DND-41 (cell line): ENCODE data around the gene PRIMA1.

ENCODE experiments used
- ATAC-seq: fragments of 200-7000 bp; cut with Tn5 transposase; 3 replicates; pipeline ENCODE4 v1.9.1; 2021; ENCODE audit warnings: low read depth; ENCODE audit not compliant: insufficient read depth
- DNase-seq: peaks from one replicate; pipeline ENCODE4 v3.0.0-alpha.2; 2020
- H2AFZ ChIP-seq: 2 replicates; pipeline ENCODE4 v1.6.0; 2012; ENCODE audit warnings: low read depth, low read length
- H3K27ac ChIP-seq: 2 replicates; pipeline ENCODE4 v1.5.1; 2012; ENCODE audit warnings: low read length, inconsistent platforms
- H3K27me3 ChIP-seq: fragments of 200-600 bp; sonication (generic); 2 replicates; pipeline ENCODE4 v1.6.0; 2012; ENCODE audit warnings: low read length, mild to moderate bottlenecking, inconsistent platforms; ENCODE audit not compliant: insufficient read depth, poor library complexity
- H3K36me3 ChIP-seq: 2 replicates; pipeline ENCODE4 v1.5.1; 2012; ENCODE audit warnings: low read length, inconsistent platforms; ENCODE audit not compliant: insufficient read depth
- H3K4me1 ChIP-seq: 2 replicates; pipeline ENCODE4 v1.5.1; 2012; ENCODE audit warnings: mild to moderate bottlenecking, low read length; ENCODE audit not compliant: insufficient read depth
- H3K4me2 ChIP-seq: 2 replicates; pipeline ENCODE4 v1.6.0; 2012; ENCODE audit warnings: mild to moderate bottlenecking, moderate library complexity, low read length, inconsistent platforms; ENCODE audit not compliant: insufficient read depth
- H3K4me3 ChIP-seq, 2 experiments: fragments of 200-600 bp in 1 of 2; shearing (Covaris generic) in 1 of 2; 2 replicates each; pipeline ENCODE4 v1.5.1; 2012 to 2016; ENCODE audit warnings: inconsistent platforms in 2 of 2, low read length in 2 of 2, mild to moderate bottlenecking in 2 of 2, low read depth in 1 of 2, moderate library complexity in 1 of 2
- H3K79me2 ChIP-seq: 2 replicates; pipeline ENCODE4 v1.6.0; 2012; ENCODE audit warnings: low read length, inconsistent platforms; ENCODE audit not compliant: insufficient read depth
- H3K9ac ChIP-seq: 2 replicates; pipeline ENCODE4 v1.6.0; 2012; ENCODE audit warnings: low read depth, mild to moderate bottlenecking, inconsistent platforms, low read length, moderate library complexity
- H3K9me3 ChIP-seq: 2 replicates; pipeline ENCODE4 v1.5.1; 2012; ENCODE audit warnings: low read length, moderate library complexity, mild to moderate bottlenecking, inconsistent platforms; ENCODE audit not compliant: insufficient read depth, severe bottlenecking
- H4K20me1 ChIP-seq: 2 replicates; pipeline ENCODE4 v1.6.0; 2012; ENCODE audit warnings: low read length; ENCODE audit not compliant: insufficient read depth
- EZH2 ChIP-seq: IDR thresholded peaks from 3 replicates; pipeline ENCODE4 v1.6.1; 2012; ENCODE audit warnings: borderline replicate concordance, low read depth, mild to moderate bottlenecking, moderate library complexity, low read length, inconsistent platforms; ENCODE audit not compliant: severe bottlenecking
- TF ChIP-seq, protein P1 (sequence below): IDR thresholded peaks from 2 replicates; pipeline ENCODE4 v1.5.1; 2012; ENCODE audit warnings: borderline replicate concordance, low read length, moderate library complexity, mild to moderate bottlenecking; ENCODE audit not compliant: poor library complexity, severe bottlenecking; ENCODE audit errors: extremely low read depth

PRIMA1 gene

DNA sequence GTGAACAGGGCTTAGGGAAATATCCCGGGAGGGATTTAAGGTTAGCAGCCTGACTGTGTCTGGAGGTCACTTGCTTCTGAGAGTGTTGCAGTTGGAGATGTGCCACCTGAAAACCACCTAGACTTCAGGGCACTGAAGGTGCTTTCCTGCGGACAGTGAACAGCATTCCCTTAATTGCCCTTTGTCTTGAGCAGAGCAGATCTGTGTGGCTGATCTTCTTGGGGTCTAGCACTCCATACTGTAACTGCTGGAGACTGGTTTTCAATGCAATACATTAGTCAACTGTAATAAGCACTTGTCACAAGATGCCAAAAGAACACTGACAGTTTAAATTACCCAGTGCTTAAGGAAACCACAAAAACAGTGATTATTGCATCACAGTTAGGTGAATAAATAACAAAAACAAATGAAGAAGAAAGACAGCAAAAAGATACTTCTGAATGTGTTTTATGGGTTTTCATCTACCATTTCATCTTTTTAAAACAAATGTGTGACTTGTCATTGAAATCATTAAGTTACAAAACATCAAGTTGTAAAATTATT, 111.8 kb downstream of the PRIMA1 start:
- no peaks in the 10 kb centered on the region for H3K4me1 ChIP-seq
- H3K4me2 ChIP-seq: no peak overlapping the region
- H2AFZ ChIP-seq: no peak overlapping the region
- DNase-seq (no peak), ATAC-seq (no peak)
- no peak overlapping the region for H3K27ac ChIP-seq
- no peak for TF ChIP-seq EZH2
- TF ChIP-seq, protein P1, sequence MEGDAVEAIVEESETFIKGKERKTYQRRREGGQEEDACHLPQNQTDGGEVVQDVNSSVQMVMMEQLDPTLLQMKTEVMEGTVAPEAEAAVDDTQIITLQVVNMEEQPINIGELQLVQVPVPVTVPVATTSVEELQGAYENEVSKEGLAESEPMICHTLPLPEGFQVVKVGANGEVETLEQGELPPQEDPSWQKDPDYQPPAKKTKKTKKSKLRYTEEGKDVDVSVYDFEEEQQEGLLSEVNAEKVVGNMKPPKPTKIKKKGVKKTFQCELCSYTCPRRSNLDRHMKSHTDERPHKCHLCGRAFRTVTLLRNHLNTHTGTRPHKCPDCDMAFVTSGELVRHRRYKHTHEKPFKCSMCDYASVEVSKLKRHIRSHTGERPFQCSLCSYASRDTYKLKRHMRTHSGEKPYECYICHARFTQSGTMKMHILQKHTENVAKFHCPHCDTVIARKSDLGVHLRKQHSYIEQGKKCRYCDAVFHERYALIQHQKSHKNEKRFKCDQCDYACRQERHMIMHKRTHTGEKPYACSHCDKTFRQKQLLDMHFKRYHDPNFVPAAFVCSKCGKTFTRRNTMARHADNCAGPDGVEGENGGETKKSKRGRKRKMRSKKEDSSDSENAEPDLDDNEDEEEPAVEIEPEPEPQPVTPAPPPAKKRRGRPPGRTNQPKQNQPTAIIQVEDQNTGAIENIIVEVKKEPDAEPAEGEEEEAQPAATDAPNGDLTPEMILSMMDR: no peak
- H3K27me3 ChIP-seq: no peaks in the 10 kb centered on the region
- no peaks in the 10 kb centered on the region for H3K36me3 ChIP-seq
- H3K9me3 ChIP-seq: no peaks in the 10 kb centered on the region
- peaks cover 3% of the 10 kb centered on the region; the same call in 1 of the 2 replicates for H4K20me1 ChIP-seq
- H3K4me3 ChIP-seq: no peak overlapping the region
- no peak overlapping the region for H3K9ac ChIP-seq
- H3K79me2 ChIP-seq: no peaks in the 10 kb centered on the region

GRCh38 chr14:93675651-93676050, 112.6 kb downstream of the PRIMA1 start:
- no peak overlapping the region for H3K4me3 ChIP-seq
- ATAC-seq: no peak
- no peaks in the 10 kb centered on the region for H3K9me3 ChIP-seq
- no peak for TF ChIP-seq EZH2
- TF ChIP-seq, protein P1: no peak
- no peak overlapping the region for H3K27ac ChIP-seq
- H4K20me1 ChIP-seq: peaks cover 3% of the 10 kb centered on the region; the same call in 1 of the 2 replicates
- no peak for DNase-seq
- H3K36me3 ChIP-seq: no peaks in the 10 kb centered on the region
- no peaks in the 10 kb centered on the region for H3K4me1 ChIP-seq
- H3K4me2 ChIP-seq: no peak overlapping the region
- no peaks in the 10 kb centered on the region for H3K79me2 ChIP-seq
- no peaks in the 10 kb centered on the region for H3K27me3 ChIP-seq
- no peak overlapping the region for H2AFZ ChIP-seq
- H3K9ac ChIP-seq: no peak overlapping the region

GRCh38 chr14:93674343-93674742, 113.9 kb downstream of the PRIMA1 start:
- ATAC-seq (no peak), DNase-seq (no peak)
- Histone ChIP-seq H3K27ac (no peak overlapping the region), H4K20me1 (peaks cover 3% of the 10 kb centered on the region; the same call in 1 of the 2 replicates), H3K9ac (no peak overlapping the region), H3K4me1 (no peaks in the 10 kb centered on the region), H3K79me2 (no peaks in the 10 kb centered on the region), H3K9me3 (no peaks in the 10 kb centered on the region), H2AFZ (no peak overlapping the region), H3K27me3 (no peaks in the 10 kb centered on the region), H3K4me2 (no peak overlapping the region), H3K4me3 (no peak overlapping the region), H3K36me3 (no peaks in the 10 kb centered on the region)
- TF ChIP-seq, protein P1: no peak
- no peak for TF ChIP-seq EZH2

- Histone ChIP-seq H3K27ac (no peak overlapping the region), H4K20me1 (peaks cover 3% of the 10 kb centered on the region; the same call in 1 of the 2 replicates), H3K9me3 (peaks cover 15% of the 10 kb centered on the region), H3K27me3 (no peaks in the 10 kb centered on the region), H2AFZ (no peak overlapping the region), H3K4me3 (no peak overlapping the region), H3K4me2 (no peak overlapping the region), H3K79me2 (no peaks in the 10 kb centered on the region), H3K36me3 (no peaks in the 10 kb centered on the region), H3K4me1 (no peaks in the 10 kb centered on the region), H3K9ac (no peak overlapping the region)
- no peak for TF ChIP-seq EZH2
- TF ChIP-seq, protein P1: no peak
- no peak for ATAC-seq
- DNase-seq: no peak
Measured at GRCh38 chr14:93669632-93670031, 118.7 kb downstream of the PRIMA1 start.
